ENCODE measurements around the gene TRIM44. TPM values are rescaled to one million over a fixed set of nuclear protein-coding genes. Genes with fewer than 3 reads are reported as not detected.
A peak's percentile ranks its signal among the peaks of the same experiment; 100 is the strongest.

The TRIM44 gene
- total RNA-seq, 1 donor from 2014 or later, result 9.7 TPM

- Histone ChIP-seq H3K36me3 (ENCODE audit: control insufficient read depth, insufficient read depth, low read length) (no peaks in the 10 kb centered on the region), H3K4me3 (ENCODE audit: low read depth, low read length) (no peak overlapping the region), H3K27me3 (ENCODE audit: control insufficient read depth, insufficient read depth, low read length) (no peaks in the 10 kb centered on the region)
- DNase-seq (ENCODE audit: low read depth) (no peak), FAIRE-seq (no peak)
- TF ChIP-seq CTCF (IDR thresholded peaks at IDR 0.05; ENCODE audit: insufficient read depth, low read length, severe bottlenecking), result no peak
These were observed 147.0 kb downstream of the TRIM44 start for GRCh38 chr11:35809561-35809960.

- DNase-seq (ENCODE audit: low read depth) (no peak), FAIRE-seq (no peak)
- H3K27me3 ChIP-seq (ENCODE audit: control insufficient read depth, insufficient read depth, low read length), result no peaks in the 10 kb centered on the region
- no peaks in the 10 kb centered on the region for H3K36me3 ChIP-seq (ENCODE audit: control insufficient read depth, insufficient read depth, low read length)
- H3K4me3 ChIP-seq (ENCODE audit: low read depth, low read length), result no peak overlapping the region
- TF ChIP-seq CTCF (IDR thresholded peaks at IDR 0.05; ENCODE audit: insufficient read depth, low read length, severe bottlenecking), result no peak
These were observed 147.6 kb downstream of the TRIM44 start for GRCh38 chr11:35810045-35810645.

GRCh38 chr11:35811783-35812182 is 149.2 kb downstream of the TRIM44 start:
- DNase-seq (ENCODE audit: low read depth), result no peak
- Histone ChIP-seq H3K4me3 (ENCODE audit: low read depth, low read length) (no peak overlapping the region), H3K27me3 (ENCODE audit: control insufficient read depth, insufficient read depth, low read length) (no peaks in the 10 kb centered on the region), H3K36me3 (ENCODE audit: control insufficient read depth, insufficient read depth, low read length) (no peaks in the 10 kb centered on the region)
- TF ChIP-seq CTCF (IDR thresholded peaks at IDR 0.05; ENCODE audit: insufficient read depth, low read length, severe bottlenecking), result no peak
- no peak for FAIRE-seq

GRCh38 chr11:35812828-35813227 is 150.3 kb downstream of the TRIM44 start:
- TF ChIP-seq CTCF (IDR thresholded peaks at IDR 0.05; ENCODE audit: insufficient read depth, low read length, severe bottlenecking), result no peak
- Histone ChIP-seq H3K4me3 (ENCODE audit: low read depth, low read length) (no peak overlapping the region), H3K27me3 (ENCODE audit: control insufficient read depth, insufficient read depth, low read length) (no peaks in the 10 kb centered on the region), H3K36me3 (ENCODE audit: control insufficient read depth, insufficient read depth, low read length) (no peaks in the 10 kb centered on the region)
- FAIRE-seq (no peak), DNase-seq (ENCODE audit: low read depth) (no peak)

GRCh38 chr11:35814081-35814695 is 151.6 kb downstream of the TRIM44 start:
- no peak for TF ChIP-seq CTCF (IDR thresholded peaks at IDR 0.05; ENCODE audit: insufficient read depth, low read length, severe bottlenecking)
- no peaks in the 10 kb centered on the region for H3K27me3 ChIP-seq (ENCODE audit: control insufficient read depth, insufficient read depth, low read length)
- no peaks in the 10 kb centered on the region for H3K36me3 ChIP-seq (ENCODE audit: control insufficient read depth, insufficient read depth, low read length)
- peak; percentile 83 for DNase-seq (ENCODE audit: low read depth)
- no peak overlapping the region for H3K4me3 ChIP-seq (ENCODE audit: low read depth, low read length)
- FAIRE-seq, result no peak
